Activated naive CD4-positive, alpha-beta T cell treated with anti-CD3 and anti-CD28 coated beads, Interleukin-2, amount 50 U/mL, for 16 hours (primary cell): ENCODE results near the gene TCFL5.
"Not testable (repeated sequence)": the region's sequence is repeated elsewhere in the genome, so short reads cannot be mapped to it uniquely, and the experiment has no call there.

Experiments
- DNase-seq: peaks from one replicate; pipeline ENCODE4 v3.0.0-alpha.2; 2020

TCFL5 gene

GRCh38 chr20:62852841-62853240, 8.8 kb downstream of the TCFL5 start:
- DNase-seq = no peak

- no peak for DNase-seq
Observed at GRCh38 chr20:62852196-62852595, 9.4 kb downstream of the TCFL5 start.

- no peak for DNase-seq
Observed at GRCh38 chr20:62850333-62850974, 11.2 kb downstream of the TCFL5 start.

GRCh38 chr20:62849431-62849830, 12.2 kb downstream of the TCFL5 start:
- DNase-seq = no peak

- DNase-seq = not testable (repeated sequence)
Observed at GRCh38 chr20:62848917-62849316, 12.7 kb downstream of the TCFL5 start.

- DNase-seq = no peak
Observed at GRCh38 chr20:62846166-62846890, 15.3 kb downstream of the TCFL5 start.

- no peak for DNase-seq
Observed at GRCh38 chr20:62845416-62846160, 16.0 kb downstream of the TCFL5 start.

- no peak for DNase-seq
Observed at GRCh38 chr20:62844182-62844581, 17.4 kb downstream of the TCFL5 start.

- no peak for DNase-seq
Observed at GRCh38 chr20:62843656-62844055, 18.0 kb downstream of the TCFL5 start.

- no peak for DNase-seq
Observed at GRCh38 chr20:62841705-62842212, 19.9 kb downstream of the TCFL5 start.

- DNase-seq = no peak
Observed at GRCh38 chr20:62840244-62841197, 21.1 kb downstream of the TCFL5 start.

GRCh38 chr20:62839816-62840215, 21.8 kb downstream of the TCFL5 start:
- no peak for DNase-seq

GRCh38 chr20:62839261-62839660, 22.4 kb downstream of the TCFL5 start:
- DNase-seq = no peak

GRCh38 chr20:62838128-62838891, 23.3 kb downstream of the TCFL5 start:
- no peak for DNase-seq

- DNase-seq = no peak
Observed at GRCh38 chr20:62837790-62838127, 23.9 kb downstream of the TCFL5 start.

GRCh38 chr20:62836967-62837490, 24.6 kb downstream of the TCFL5 start:
- DNase-seq = no peak

GRCh38 chr20:62835931-62836861, 25.4 kb downstream of the TCFL5 start:
- no peak for DNase-seq

- no peak for DNase-seq
Observed at GRCh38 chr20:62834967-62835730, 26.5 kb downstream of the TCFL5 start.

GRCh38 chr20:62832951-62833391, 28.7 kb downstream of the TCFL5 start:
- no peak for DNase-seq
